Activated naive CD4-positive, alpha-beta T cell treated with anti-CD3 and anti-CD28 coated beads for 36 hours (primary cell): ENCODE results near the gene REM1. TPM values are rescaled to one million over a fixed set of nuclear protein-coding genes. Genes with fewer than 3 reads are reported as not detected.
"Not testable (repeated sequence)": the region's sequence is repeated elsewhere in the genome, so short reads cannot be mapped to it uniquely, and the experiment has no call there.

Experiments used
- CTCF ChIA-PET: fragments of 350-600 bp; sonication (Branson Sonifier 250); formaldehyde crosslinking; loops from one replicate; lab custom pipeline; 2021; ENCODE audit warnings: antibody characterized with exemption; lab: Charles Lee
- DNase-seq: peaks from one replicate; pipeline ENCODE4 v3.0.0-alpha.2; 2020
- H3K27ac Mint-ChIP-seq: one replicate; pipeline ENCODE4 v1.8.0; 2021; ENCODE audit warnings: mild to moderate bottlenecking, mixed read lengths
- H3K27me3 Mint-ChIP-seq: one replicate; pipeline ENCODE4 v1.8.0; 2021; ENCODE audit warnings: low read depth, mixed read lengths
- H3K36me3 Mint-ChIP-seq: one replicate; pipeline ENCODE4 v1.8.0; 2021; ENCODE audit warnings: low read depth, mixed read lengths
- H3K4me1 Mint-ChIP-seq: one replicate; pipeline ENCODE4 v1.8.0; 2021; ENCODE audit warnings: low read depth, mixed read lengths
- H3K4me3 Mint-ChIP-seq: one replicate; pipeline ENCODE4 v1.8.0; 2021; ENCODE audit warnings: mild to moderate bottlenecking, moderate library complexity, mixed read lengths
- H3K9me3 Mint-ChIP-seq: one replicate; pipeline ENCODE4 v1.8.0; 2021; ENCODE audit warnings: mixed read lengths
- intact Hi-C: fragments of 100-400 bp; cut with micrococcal nuclease; formaldehyde crosslinking; loops from one replicate; pipeline ENCODE4 v1.15.1; 2023
- total RNA-seq, 2 experiments: library from RNA; stranded (reverse); gene quantifications; one replicate each; pipeline ENCODE4 v1.2.3, GENCODE V29; 2021

REM1 gene, protein sequence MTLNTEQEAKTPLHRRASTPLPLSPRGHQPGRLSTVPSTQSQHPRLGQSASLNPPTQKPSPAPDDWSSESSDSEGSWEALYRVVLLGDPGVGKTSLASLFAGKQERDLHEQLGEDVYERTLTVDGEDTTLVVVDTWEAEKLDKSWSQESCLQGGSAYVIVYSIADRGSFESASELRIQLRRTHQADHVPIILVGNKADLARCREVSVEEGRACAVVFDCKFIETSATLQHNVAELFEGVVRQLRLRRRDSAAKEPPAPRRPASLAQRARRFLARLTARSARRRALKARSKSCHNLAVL
- not detected for total RNA-seq

DNA sequence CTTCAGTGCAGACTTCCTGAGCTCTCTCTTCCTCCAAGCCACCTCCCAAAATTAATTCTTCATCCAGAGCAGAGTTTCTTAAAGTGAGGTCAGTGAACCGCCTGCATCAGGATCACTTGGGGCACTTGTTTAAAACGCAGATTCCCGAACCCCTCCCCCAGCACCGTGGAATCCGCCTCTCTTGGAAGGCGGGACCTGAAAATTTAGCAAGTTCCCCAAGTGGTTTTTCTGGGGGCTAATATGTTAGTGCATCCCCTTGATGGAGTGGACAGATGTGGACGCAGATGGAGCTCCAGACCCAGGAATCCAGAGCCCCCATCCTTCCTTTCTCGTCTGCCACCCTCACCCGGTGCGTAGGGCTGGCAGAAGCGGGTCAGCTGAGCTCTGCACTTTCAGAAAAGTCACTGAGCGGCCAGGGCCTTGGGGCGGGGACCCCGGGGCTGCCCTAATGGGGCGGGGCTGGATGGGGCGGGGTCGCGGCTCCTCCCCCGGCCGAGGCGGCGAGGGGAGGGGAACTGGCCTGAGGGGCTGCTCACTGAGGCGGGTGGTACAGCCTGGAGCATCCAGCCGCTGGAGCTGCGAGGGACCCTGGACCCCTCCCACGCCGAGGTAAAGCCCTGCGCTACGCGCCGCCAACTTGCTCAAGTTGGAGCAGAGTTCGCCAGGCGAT lies at the start of gene REM1, which contains the start of gene DEFB124:
TSS of gene REM1 (plus strand) at position 531 of the 670 bp plus-strand sequence. CDS start 1,158 bp downstream, outside the sequence.
TSS of gene DEFB124 (minus strand) at position 370 of the 670 bp plus-strand sequence. CDS start 2,114 bp downstream, outside the sequence.
- H3K36me3 Mint-ChIP-seq: no peaks in the 10 kb centered on the region
- H3K4me1 Mint-ChIP-seq: peaks cover 10% of the 10 kb centered on the region
- H3K4me3 Mint-ChIP-seq: no peak within 1 kb of the TSS
- CTCF ChIA-PET: interaction anchor here (0.5 to 1.8 kb wide), 5 partner anchors 14 to 28 kb away, joined by 3 to 9 read pairs (median 6); no protein-coding TSS in a partner anchor
- no peak for DNase-seq
- peaks cover 2% of the 10 kb centered on the region for H3K9me3 Mint-ChIP-seq
- peaks cover 39% of the 10 kb centered on the region for H3K27me3 Mint-ChIP-seq
- no peak within 1 kb of the TSS for H3K27ac Mint-ChIP-seq
- intact Hi-C loops: no loop called here

DNA sequence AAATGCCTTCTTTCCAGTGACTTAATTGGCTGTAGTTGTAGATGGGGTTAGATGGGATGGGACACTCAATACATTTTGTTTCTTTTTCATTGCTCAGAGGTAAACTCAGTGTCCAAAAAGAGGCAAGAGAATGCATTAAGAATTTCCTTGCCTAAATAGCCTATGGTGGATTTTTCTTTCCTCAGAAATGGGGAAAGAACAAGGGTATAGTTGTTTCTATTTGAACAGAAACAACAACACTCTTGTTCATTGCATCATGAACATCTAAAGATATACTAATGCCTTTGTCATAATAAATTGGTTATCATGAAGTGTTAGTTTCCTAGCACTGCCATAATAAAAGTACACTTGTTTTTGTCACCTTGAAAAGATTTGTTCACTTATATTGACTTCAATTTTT lies 49.3 kb upstream of the REM1 start:
- Mint-ChIP-seq H3K4me3 (no peak overlapping the region), H3K4me1 (no peaks in the 10 kb centered on the region), H3K27ac (no peak overlapping the region), H3K9me3 (peaks cover 2% of the 10 kb centered on the region), H3K27me3 (peaks cover 2% of the 10 kb centered on the region), H3K36me3 (no peaks in the 10 kb centered on the region)
- intact Hi-C loops: no loop called here
- no peak for DNase-seq
- CTCF ChIA-PET: no interaction called here

DNA sequence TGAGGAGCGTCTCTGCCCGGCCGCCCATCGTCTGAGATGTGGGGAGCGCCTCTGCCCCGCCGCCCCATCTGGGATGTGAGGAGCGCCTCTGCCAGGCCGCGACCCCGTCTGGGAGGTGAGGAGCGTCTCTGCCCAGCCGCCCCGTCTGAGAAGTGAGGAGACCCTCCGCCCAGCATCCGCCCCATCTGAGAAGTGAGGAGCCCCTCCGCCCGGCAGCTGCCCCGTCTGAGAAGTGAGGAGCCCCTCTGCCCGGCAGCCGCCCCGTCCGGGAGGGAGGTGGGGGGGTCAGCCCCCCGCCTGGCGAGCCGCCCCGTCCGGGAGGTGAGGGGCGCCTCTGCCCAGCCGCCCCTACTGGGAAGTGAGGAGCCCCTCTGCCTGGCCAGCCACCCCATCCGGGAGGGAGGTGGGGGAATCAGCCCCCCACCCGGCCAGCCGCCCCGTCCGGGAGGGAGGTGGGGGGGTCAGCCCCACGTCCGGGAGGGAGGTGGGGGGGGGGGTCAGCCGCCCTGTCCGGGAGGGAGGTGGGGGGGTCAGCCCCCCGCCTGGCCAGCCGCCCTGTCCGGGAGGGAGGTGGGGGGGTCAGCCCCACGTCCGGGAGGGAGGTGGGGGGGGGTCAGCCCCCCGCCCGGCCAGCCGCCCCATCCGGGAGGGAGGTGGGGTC lies 48.1 kb upstream of the REM1 start:
- intact Hi-C loops, DNase-seq, H3K27ac Mint-ChIP-seq, H3K27me3 Mint-ChIP-seq, H3K9me3 Mint-ChIP-seq, H3K4me3 Mint-ChIP-seq, CTCF ChIA-PET, H3K4me1 Mint-ChIP-seq, H3K36me3 Mint-ChIP-seq: not testable (repeated sequence)

DNA sequence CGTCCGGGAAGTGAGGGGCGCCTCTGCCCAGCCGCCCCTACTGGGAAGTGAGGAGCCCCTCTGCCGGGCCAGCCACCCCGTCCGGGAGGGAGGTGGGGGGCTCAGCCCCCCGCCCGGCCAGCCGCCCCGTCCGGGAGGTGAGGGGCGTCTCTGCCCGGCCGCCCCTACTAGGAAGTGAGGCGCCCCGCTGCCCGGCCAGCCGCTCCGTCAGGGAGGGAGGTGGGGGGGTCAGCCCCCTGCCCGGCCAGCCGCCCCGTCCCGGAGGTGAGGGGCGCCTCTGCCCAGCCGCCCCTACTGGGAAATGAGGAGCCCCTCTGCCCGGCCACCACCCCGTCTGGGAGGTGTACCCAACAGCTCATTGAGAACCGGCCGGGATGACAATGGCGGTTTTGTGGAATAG lies 47.5 kb upstream of the REM1 start:
- H3K27ac Mint-ChIP-seq, H3K27me3 Mint-ChIP-seq, H3K4me3 Mint-ChIP-seq, H3K9me3 Mint-ChIP-seq, H3K4me1 Mint-ChIP-seq, DNase-seq, H3K36me3 Mint-ChIP-seq, intact Hi-C loops, CTCF ChIA-PET: not testable (repeated sequence)

DNA sequence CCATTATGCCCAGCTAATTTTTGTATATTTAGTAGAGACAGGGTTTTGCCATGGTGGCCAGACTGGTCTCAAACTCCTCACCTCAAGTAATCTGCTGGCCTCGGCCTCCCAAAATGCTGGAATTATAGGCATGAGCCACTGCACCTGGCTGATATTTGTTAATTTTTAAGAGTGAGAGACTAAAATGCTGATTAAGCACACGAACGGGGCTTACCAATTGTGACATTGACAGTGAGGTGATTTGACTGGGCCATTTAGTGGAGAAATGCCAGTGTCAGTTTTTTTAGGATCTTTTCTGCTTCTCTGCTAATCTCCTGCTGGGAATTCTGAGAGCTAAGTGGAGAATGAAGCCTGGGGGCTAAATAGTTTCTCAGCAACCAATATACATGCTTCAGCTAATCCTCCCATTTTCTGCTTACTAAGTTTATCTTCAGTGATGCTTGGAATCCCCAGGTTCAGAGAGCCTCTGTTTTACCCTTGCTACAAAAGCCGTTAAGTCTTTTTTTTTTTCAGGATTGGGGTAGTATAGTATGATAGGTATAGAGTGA lies 44.4 kb upstream of the REM1 start:
- intact Hi-C loops: no loop called here
- H3K9me3 Mint-ChIP-seq: peaks cover 2% of the 10 kb centered on the region
- H3K27ac Mint-ChIP-seq: no peak overlapping the region
- H3K4me1 Mint-ChIP-seq: no peaks in the 10 kb centered on the region
- no peak for DNase-seq
- peaks cover 7% of the 10 kb centered on the region for H3K27me3 Mint-ChIP-seq
- no peaks in the 10 kb centered on the region for H3K36me3 Mint-ChIP-seq
- H3K4me3 Mint-ChIP-seq: no peak overlapping the region
- CTCF ChIA-PET: interaction anchor here (1.0 kb wide), 1 partner anchor 11 kb away, joined by 3 read pairs; no protein-coding TSS in a partner anchor

DNA sequence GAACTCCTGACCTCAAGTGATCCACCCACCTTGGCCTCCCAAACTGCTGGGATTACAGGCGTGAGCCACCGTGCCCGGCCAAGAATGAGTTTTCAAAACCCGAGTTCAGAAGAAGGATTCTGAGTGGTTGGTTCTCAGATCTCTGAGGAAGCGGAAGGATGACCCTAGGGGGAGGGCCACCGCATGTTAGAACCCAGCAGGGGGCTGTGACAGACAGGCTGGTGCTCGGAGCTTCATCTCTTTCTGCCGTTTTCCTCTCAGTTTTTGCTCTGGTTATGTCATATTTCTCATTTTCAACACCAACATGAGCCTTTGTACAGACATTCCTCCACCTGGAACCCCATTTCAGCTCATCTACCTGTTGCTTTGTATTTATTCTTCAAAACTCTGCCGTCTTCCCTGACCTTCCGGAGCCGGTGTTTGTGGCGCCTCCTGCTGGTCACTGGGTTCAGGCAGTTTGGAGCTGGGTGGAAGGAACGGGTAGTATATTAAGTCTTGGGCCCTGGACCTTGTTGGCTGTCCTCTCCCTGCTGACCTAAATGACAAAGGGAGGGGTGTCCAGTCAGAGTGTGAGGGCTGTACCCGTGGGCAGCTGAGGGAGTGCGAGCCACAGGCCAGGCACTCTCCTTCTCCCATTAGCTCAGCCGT lies 35.0 kb upstream of the REM1 start, which contains the start of gene DEFB123:
TSS of gene DEFB123 (plus strand) at position 621 of the 648 bp plus-strand sequence. CDS start 67 bp downstream, outside the sequence.
- DNase-seq: peak; percentile 7
- H3K4me1 Mint-ChIP-seq: no peaks in the 10 kb centered on the region
- no peaks in the 10 kb centered on the region for H3K36me3 Mint-ChIP-seq
- intact Hi-C loops: no loop called here
- H3K4me3 Mint-ChIP-seq: no peak within 1 kb of the TSS
- CTCF ChIA-PET: interaction anchor here (0.7 to 1.4 kb wide), 7 partner anchors 9 to 101 kb away, joined by 3 to 4 read pairs (median 3); no protein-coding TSS in a partner anchor
- H3K27me3 Mint-ChIP-seq: peaks cover 4% of the 10 kb centered on the region
- H3K9me3 Mint-ChIP-seq: no peaks in the 10 kb centered on the region
- no peak within 1 kb of the TSS for H3K27ac Mint-ChIP-seq

DNA sequence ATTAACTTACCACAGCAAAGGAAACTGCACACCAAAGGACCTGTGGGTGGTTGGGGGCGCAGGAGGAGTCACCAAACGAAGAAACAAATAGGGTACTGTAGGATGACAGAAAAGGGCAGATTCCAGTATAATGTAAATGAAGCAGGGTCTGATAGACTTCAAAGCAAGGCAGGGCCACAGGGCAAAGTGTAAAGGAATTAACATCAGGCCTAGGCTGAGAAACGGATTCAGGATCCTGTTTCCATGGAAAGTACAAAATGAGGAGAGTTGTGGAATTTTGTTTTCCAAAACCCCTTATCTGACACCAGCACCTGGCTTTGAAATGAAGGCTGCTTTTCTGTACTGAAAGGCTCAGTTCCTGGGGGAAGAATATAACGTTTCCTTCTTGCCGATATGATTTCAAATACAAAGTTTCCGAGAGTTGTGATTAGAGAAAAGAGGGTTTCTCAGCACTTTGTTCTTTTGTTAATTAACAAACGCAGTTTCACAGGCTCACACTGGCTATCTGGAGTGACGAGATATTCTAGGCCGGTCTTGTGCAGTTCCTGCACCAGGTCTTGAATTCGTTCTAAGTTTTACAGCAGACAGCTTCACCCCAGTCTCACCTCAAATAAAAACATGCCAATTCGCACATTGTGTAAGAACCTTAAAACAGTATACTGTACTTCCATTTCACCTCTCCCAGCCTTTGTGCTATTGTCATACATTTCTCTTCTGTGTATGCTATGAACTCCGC lies 28.8 kb upstream of the REM1 start:
- Mint-ChIP-seq H3K36me3 (no peaks in the 10 kb centered on the region), H3K9me3 (no peaks in the 10 kb centered on the region), H3K4me1 (no peaks in the 10 kb centered on the region), H3K27ac (no peak overlapping the region), H3K27me3 (no peaks in the 10 kb centered on the region), H3K4me3 (no peak overlapping the region)
- no peak for DNase-seq
- intact Hi-C loops: no loop called here
- CTCF ChIA-PET: no interaction called here

DNA sequence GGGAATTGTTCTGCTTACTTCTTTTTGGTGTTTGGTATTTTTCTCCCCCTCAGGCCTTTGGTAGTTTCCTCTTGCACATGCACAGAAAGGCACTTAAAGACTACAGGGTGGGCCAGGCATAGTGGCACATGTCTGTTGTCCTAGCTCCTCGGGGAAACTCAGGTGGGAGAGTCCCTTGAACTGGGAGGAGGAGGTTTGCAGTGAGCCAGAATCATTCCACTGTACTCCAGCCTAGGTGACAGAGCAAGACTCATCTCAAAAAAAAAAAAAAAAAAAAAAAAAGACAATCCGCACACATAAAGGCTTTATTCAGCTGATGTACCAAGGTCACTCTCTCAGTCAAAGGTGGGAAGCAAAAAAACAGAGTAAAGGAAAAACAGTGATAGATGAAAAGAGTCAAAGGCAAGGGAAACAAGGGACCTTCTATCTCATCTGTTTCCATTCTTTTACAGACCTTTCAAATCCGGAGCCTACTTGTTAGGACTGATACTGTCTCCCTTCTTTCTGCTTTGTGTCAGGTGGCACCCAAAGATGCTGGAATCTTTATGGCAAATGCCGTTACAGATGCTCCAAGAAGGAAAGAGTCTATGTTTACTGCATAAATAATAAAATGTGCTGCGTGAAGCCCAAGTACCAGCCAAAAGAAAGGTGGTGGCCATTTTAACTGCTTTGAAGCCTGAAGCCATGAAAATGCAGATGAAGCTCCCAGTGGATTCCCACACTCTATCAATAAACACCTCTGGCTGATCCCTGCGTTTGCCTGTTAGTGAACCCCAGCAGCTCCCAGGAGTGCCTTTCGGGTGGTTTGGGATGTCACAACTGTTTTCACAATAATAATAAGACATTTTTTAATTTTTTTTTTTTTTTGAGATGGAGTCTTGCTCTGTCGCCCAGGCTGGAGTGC lies 25.3 kb upstream of the REM1 start:
- Mint-ChIP-seq H3K4me1 (no peaks in the 10 kb centered on the region), H3K4me3 (no peak overlapping the region), H3K9me3 (no peaks in the 10 kb centered on the region), H3K27me3 (peaks cover 4% of the 10 kb centered on the region), H3K27ac (no peak overlapping the region), H3K36me3 (no peaks in the 10 kb centered on the region)
- no peak for DNase-seq
- CTCF ChIA-PET: interaction anchor here (0.6 to 4.2 kb wide), 4 partner anchors 9 to 249 kb away, joined by 3 to 23 read pairs (median 3); partner anchors contain the start of gene DEFB123
- intact Hi-C loops: no loop called here

DNA sequence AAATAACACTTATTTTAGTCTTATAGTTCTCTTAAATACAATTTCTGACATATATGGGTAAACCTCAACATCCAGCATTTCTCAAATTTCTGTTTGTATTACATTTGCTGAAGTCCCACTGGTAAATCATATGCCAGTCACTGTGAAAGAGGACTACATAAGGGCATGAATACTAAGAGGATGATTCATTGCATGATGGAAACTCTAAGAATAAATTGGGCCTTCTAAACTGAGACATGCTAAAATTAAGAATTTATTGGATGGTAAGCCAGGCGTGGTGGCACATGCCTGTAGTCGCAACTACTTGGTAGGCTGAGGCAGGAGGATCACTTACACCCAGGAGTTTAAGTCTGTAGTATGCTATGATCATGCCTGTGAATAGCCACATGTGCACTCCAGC lies 22.5 kb upstream of the REM1 start:
- intact Hi-C loops: no loop called here
- CTCF ChIA-PET: no interaction called here
- H3K9me3 Mint-ChIP-seq: no peaks in the 10 kb centered on the region
- H3K27me3 Mint-ChIP-seq: peaks cover 7% of the 10 kb centered on the region
- DNase-seq: no peak
- H3K4me1 Mint-ChIP-seq: no peaks in the 10 kb centered on the region
- H3K27ac Mint-ChIP-seq: no peak overlapping the region
- H3K36me3 Mint-ChIP-seq: no peaks in the 10 kb centered on the region
- H3K4me3 Mint-ChIP-seq: no peak overlapping the region

DNA sequence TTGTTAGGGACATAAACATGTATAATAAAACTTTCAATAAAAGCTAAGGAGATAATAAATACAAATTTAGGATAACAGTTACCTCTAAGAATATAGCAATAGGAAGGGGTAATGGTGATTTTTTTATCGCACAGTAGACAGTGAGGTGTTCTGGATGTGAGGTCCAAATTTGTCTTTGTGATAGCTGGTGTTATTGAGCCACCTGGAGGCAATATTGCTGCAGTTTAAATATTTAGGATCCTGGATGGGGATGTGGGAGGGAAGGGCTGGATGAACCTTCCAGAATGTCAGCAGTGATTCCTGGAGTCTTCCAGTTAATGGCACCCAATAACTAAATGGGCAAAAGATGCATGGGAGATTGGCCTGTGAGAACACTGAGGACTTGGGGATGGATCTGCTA lies 20.7 kb upstream of the REM1 start:
- CTCF ChIA-PET: interaction anchor here (0.6 to 0.7 kb wide), 2 partner anchors 10 to 21 kb away, joined by 3 to 4 read pairs; partner anchors contain the start of genes DEFB124 and REM1
- Mint-ChIP-seq H3K27me3 (peaks cover 9% of the 10 kb centered on the region), H3K27ac (no peak overlapping the region), H3K9me3 (no peaks in the 10 kb centered on the region), H3K4me3 (no peak overlapping the region), H3K36me3 (no peaks in the 10 kb centered on the region), H3K4me1 (no peaks in the 10 kb centered on the region)
- no peak for DNase-seq
- intact Hi-C loops: no loop called here
